Fibroblast of mammary gland (primary cell): ENCODE results near the gene NAB2.

Source experiments
- DNase-seq: peaks from one replicate; pipeline ENCODE4 v3.0.0-alpha.2; 2010; ENCODE audit warnings: low read depth
- H3K4me3 ChIP-seq: 2 replicates; pipeline ENCODE4 v1.5.1; 2011; ENCODE audit warnings: low read depth, mild to moderate bottlenecking, low read length, moderate library complexity; ENCODE audit not compliant: control insufficient read depth
- CTCF ChIP-seq: conservative IDR thresholded peaks from 2 replicates; pipeline ENCODE4 v1.5.1; 2011; ENCODE audit warnings: low read depth, low read length, inconsistent platforms; ENCODE audit not compliant: control insufficient read depth, insufficient read depth

Gene NAB2

DNA sequence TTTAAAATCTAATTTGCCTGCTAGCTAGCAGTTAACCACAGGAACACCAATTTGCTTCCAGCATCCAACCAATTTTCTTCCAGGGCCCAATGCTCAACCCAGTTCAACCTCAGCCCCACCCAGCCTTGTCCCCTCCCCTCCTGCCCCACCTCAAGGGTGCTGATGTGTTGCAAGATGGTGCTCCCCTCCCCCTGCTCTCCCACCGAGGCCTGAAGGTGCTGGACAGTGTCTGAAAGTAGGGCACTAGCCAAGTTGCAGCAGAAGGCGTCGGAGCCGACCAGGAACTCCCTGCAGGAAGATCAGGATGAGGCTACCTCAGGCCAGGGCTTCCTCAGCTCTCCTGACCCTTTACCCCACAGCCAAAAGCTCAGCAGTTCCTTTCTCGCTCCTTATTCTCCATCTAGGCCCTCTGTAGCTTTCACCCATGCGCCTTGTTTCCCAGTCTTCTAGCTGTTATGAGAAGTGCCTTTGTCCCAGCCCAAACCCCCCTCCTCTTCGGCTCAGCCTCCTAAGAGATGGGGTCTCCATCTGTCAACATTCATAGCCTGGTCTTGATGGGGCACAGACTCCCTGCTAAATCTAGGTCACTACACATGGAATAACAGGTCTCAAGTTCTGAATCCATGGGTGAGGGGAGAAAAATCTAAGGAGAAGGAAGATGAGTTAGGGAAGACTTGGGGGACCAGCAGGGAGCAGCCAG, 18.7 kb downstream of the NAB2 start:
- H3K4me3 ChIP-seq, result no peak overlapping the region
- TF ChIP-seq CTCF, result no peak
- no peak for DNase-seq

- DNase-seq, result no peak
- TF ChIP-seq CTCF, result no peak
- H3K4me3 ChIP-seq, result peak overlapping the region; percentile 92
Observed at GRCh38 chr12:57109207-57110103, 20.5 kb downstream of the NAB2 start.

GRCh38 chr12:57110104-57111030, 21.5 kb downstream of the NAB2 start:
- no peak for TF ChIP-seq CTCF
- peak overlapping the region; percentile 92 for H3K4me3 ChIP-seq
- peak; percentile 40 for DNase-seq

DNA sequence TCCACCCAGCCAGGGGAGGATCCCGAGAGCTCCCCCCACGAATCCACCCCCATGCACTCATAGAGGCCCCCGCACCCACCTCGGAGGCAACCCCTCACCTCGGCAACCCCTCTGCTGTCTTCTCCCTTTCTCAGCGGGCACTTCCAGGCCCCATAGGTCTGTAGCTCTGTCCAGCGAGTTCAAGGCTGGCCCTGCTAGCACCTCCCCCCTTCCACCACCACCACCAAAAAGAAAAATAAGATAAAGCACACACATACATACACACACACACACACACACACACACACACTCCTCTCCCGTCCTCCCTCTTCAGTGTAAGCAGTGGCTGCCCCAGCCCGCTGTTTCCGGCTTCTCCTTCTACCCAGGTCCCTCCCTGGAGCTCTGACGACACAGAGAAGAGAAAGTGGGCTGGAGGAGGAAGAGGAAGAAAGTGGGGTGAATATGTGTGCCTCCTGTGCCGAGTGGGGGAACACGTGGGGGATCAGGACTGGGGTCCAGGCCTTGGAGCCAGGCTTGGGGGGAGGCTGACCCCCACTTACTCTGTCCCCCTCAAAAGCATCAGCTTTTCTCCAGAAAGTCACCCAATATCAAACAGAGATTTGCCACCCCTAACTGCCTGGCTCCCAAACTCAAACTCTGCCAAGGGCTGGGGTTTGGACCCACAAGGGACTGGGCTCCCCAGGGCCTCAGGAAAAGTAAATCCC, 22.3 kb downstream of the NAB2 start, which contains the start of gene STAT6:
TSS of gene STAT6 (minus strand) at position 332 of the 704 bp plus-strand sequence. CDS start 3,084 bp downstream, outside the sequence.
- TF ChIP-seq CTCF, result no peak
- peak; percentile 87 for DNase-seq
- peak within 1 kb of the TSS; percentile 92 for H3K4me3 ChIP-seq

- no peak overlapping the region for H3K4me3 ChIP-seq
- no peak for TF ChIP-seq CTCF
- DNase-seq, result no peak
Observed at GRCh38 chr12:57112492-57113294, 23.8 kb downstream of the NAB2 start.
